ENCODE data around the gene GFAP.

GFAP gene

GRCh38 chr17:44865931-44866330 lies 49.4 kb downstream of the GFAP start (continued):
- TF ChIP-seq, protein P1, sequence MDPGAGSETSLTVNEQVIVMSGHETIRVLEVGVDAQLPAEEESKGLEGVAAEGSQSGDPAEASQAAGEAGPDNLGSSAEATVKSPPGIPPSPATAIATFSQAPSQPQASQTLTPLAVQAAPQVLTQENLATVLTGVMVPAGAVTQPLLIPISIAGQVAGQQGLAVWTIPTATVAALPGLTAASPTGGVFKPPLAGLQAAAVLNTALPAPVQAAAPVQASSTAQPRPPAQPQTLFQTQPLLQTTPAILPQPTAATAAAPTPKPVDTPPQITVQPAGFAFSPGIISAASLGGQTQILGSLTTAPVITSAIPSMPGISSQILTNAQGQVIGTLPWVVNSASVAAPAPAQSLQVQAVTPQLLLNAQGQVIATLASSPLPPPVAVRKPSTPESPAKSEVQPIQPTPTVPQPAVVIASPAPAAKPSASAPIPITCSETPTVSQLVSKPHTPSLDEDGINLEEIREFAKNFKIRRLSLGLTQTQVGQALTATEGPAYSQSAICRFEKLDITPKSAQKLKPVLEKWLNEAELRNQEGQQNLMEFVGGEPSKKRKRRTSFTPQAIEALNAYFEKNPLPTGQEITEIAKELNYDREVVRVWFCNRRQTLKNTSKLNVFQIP (CRISPR knock-in tag; IDR thresholded peaks at IDR 0.05; ENCODE audit: borderline replicate concordance, low read depth), result no peak

- TF ChIP-seq, protein P1 (CRISPR knock-in tag; IDR thresholded peaks at IDR 0.05; ENCODE audit: borderline replicate concordance, low read depth), result no peak
- TF ChIP-seq CSRNP3 (CRISPR knock-in tag; IDR thresholded peaks at IDR 0.05) (no peak), ZNF565 (CRISPR knock-in tag; conservative IDR thresholded peaks at IDR 0.05; ENCODE audit: low read depth) (no peak), TOX (CRISPR knock-in tag; IDR thresholded peaks at IDR 0.05; ENCODE audit: borderline replicate concordance) (no peak), ZC3H10 (CRISPR knock-in tag; IDR thresholded peaks at IDR 0.05) (no peak), ARNTL (CRISPR knock-in tag; IDR thresholded peaks at IDR 0.05; ENCODE audit: borderline replicate concordance, low read depth) (no peak), TCF4 (CRISPR knock-in tag; IDR thresholded peaks at IDR 0.05; ENCODE audit: borderline replicate concordance) (no peak), SNAI2 (CRISPR knock-in tag; IDR thresholded peaks at IDR 0.05) (no peak), CSDC2 (CRISPR knock-in tag; IDR thresholded peaks at IDR 0.05) (no peak), PPARA (CRISPR knock-in tag; IDR thresholded peaks at IDR 0.05; ENCODE audit: borderline replicate concordance) (no peak), OSR1 (CRISPR knock-in tag; IDR thresholded peaks at IDR 0.05) (no peak), ZFP30 (CRISPR knock-in tag; IDR thresholded peaks at IDR 0.05) (no peak), PATZ1 (CRISPR knock-in tag; IDR thresholded peaks at IDR 0.05; ENCODE audit: borderline replicate concordance) (no peak), BACH2 (CRISPR knock-in tag; IDR thresholded peaks at IDR 0.05; ENCODE audit: borderline replicate concordance) (no peak), ZNF70 (CRISPR knock-in tag; IDR thresholded peaks at IDR 0.05) (no peak)
- TF ChIP-seq, protein P2, sequence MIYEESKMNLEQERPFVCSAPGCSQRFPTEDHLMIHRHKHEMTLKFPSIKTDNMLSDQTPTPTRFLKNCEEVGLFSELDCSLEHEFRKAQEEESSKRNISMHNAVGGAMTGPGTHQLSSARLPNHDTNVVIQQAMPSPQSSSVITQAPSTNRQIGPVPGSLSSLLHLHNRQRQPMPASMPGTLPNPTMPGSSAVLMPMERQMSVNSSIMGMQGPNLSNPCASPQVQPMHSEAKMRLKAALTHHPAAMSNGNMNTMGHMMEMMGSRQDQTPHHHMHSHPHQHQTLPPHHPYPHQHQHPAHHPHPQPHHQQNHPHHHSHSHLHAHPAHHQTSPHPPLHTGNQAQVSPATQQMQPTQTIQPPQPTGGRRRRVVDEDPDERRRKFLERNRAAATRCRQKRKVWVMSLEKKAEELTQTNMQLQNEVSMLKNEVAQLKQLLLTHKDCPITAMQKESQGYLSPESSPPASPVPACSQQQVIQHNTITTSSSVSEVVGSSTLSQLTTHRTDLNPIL (CRISPR knock-in tag; IDR thresholded peaks at IDR 0.05; ENCODE audit: low read depth), result no peak
- ATAC-seq, result peak; percentile 90
Observed at GRCh38 chr17:44865231-44865660, 50.1 kb downstream of the GFAP start.

GRCh38 chr17:44864831-44865230 lies 50.5 kb downstream of the GFAP start:
- ATAC-seq, result peak; percentile 30; the same call in 2 of the 3 replicates
- TF ChIP-seq ZNF565 (CRISPR knock-in tag; conservative IDR thresholded peaks at IDR 0.05; ENCODE audit: low read depth) (no peak), SNAI2 (CRISPR knock-in tag; IDR thresholded peaks at IDR 0.05) (no peak), ZNF8 (CRISPR knock-in tag; IDR thresholded peaks at IDR 0.05) (no peak), PPARA (CRISPR knock-in tag; IDR thresholded peaks at IDR 0.05; ENCODE audit: borderline replicate concordance) (no peak), TCF4 (CRISPR knock-in tag; IDR thresholded peaks at IDR 0.05; ENCODE audit: borderline replicate concordance) (no peak), ZFP3 (CRISPR knock-in tag; IDR thresholded peaks at IDR 0.05) (no peak), GLIS3 (CRISPR knock-in tag; IDR thresholded peaks at IDR 0.05) (no peak), ISL1 (CRISPR knock-in tag; IDR thresholded peaks at IDR 0.05) (no peak), ARNTL (CRISPR knock-in tag; IDR thresholded peaks at IDR 0.05; ENCODE audit: borderline replicate concordance, low read depth) (no peak), CSRNP3 (CRISPR knock-in tag; IDR thresholded peaks at IDR 0.05) (no peak), BACH2 (CRISPR knock-in tag; IDR thresholded peaks at IDR 0.05; ENCODE audit: borderline replicate concordance) (no peak), CSDC2 (CRISPR knock-in tag; IDR thresholded peaks at IDR 0.05) (no peak), ESRRG (CRISPR knock-in tag; IDR thresholded peaks at IDR 0.05) (no peak), OSR1 (CRISPR knock-in tag; IDR thresholded peaks at IDR 0.05) (no peak), RARB (CRISPR knock-in tag; IDR thresholded peaks at IDR 0.05) (no peak)
- TF ChIP-seq, protein P1 (CRISPR knock-in tag; IDR thresholded peaks at IDR 0.05; ENCODE audit: borderline replicate concordance, low read depth), result no peak
- TF ChIP-seq, protein P2 (CRISPR knock-in tag; IDR thresholded peaks at IDR 0.05; ENCODE audit: low read depth), result no peak
